GM12878 (cell line): ENCODE data around the gene TM4SF4. TPM values are rescaled to one million over a fixed set of nuclear protein-coding genes. Genes with fewer than 3 reads are reported as not detected.

Experiments
- ATAC-seq: fragments of 200-7000 bp; cut with Tn5 transposase; 3 replicates; pipeline ENCODE4 v1.9.1; 2020; ENCODE audit warnings: mild to moderate bottlenecking, moderate library complexity
- BruUV-seq: library from RNA; stranded (reverse); fragments of 400-500 nt; replicated peaks from 2 replicates; lab custom pipeline; 2021; lab: Mats Ljungman, UMichigan
- CTCF ChIA-PET: fragments of 300-600 bp; sonication (Branson Sonifier 250); formaldehyde crosslinking; extraction: SDS; loops from one replicate; lab custom pipeline; 2021; ENCODE audit warnings: inconsistent platforms; lab: Yijun Ruan, JAX
- POLR2A ChIA-PET: fragments of 350-600 bp; formaldehyde crosslinking; extraction: SDS; loops from one replicate; lab custom pipeline; 2021; ENCODE audit warnings: inconsistent platforms; lab: Charles Lee
- RAD21 ChIA-PET: fragments of 300-600 bp; sonication (Branson Sonifier 250); formaldehyde crosslinking; loops from one replicate; lab custom pipeline; 2023; ENCODE audit warnings: antibody characterized with exemption; ENCODE audit not compliant: unreplicated experiment; lab: Charles Lee
- SMC1A ChIA-PET: fragments of 300-600 bp; sonication (Branson Sonifier 250); formaldehyde crosslinking; loops from one replicate; lab custom pipeline; 2023; ENCODE audit not compliant: unreplicated experiment, uncharacterized antibody; lab: Charles Lee
- DNase-seq: peaks from one replicate; pipeline ENCODE4 v3.0.0-alpha.2; 2011; ENCODE audit warnings: low read depth, low spot score
- FAIRE-seq: peaks from 3 replicates; lab custom pipeline; 2011; peaks lifted over from hg19 to GRCh38; lab: Jason Lieb, UNC
- H2AFZ ChIP-seq: 2 replicates; pipeline ENCODE4 v1.6.0; 2011; ENCODE audit warnings: low read depth, low read length, control low read depth; ENCODE audit not compliant: control insufficient read depth
- H3K27ac ChIP-seq: 2 replicates; pipeline ENCODE4 v1.5.1; 2011; ENCODE audit warnings: control low read depth; ENCODE audit not compliant: control insufficient read depth, insufficient read depth
- H3K27me3 ChIP-seq, 2 experiments: replicated peaks in 1 of 2; 2 replicates each; pipeline versions ENCODE4 v1.6.0 to v1.6.1; 2011; ENCODE audit warnings: low read length in 1 of 2; ENCODE audit not compliant: control insufficient read depth in 2 of 2, insufficient read depth in 2 of 2
- H3K36me3 ChIP-seq, 2 experiments: 2 replicates each; pipeline ENCODE4 v1.5.1; 2011; ENCODE audit warnings: low read length in 1 of 2; ENCODE audit not compliant: control insufficient read depth in 2 of 2, insufficient read depth in 2 of 2
- H3K4me1 ChIP-seq: 2 replicates; pipeline ENCODE4 v1.6.1; 2011; ENCODE audit warnings: mild to moderate bottlenecking, low read length, moderate library complexity, mixed read lengths; ENCODE audit not compliant: control insufficient read depth, insufficient read depth
- H3K4me2 ChIP-seq: 2 replicates; pipeline ENCODE4 v1.6.0; 2011; ENCODE audit warnings: control low read depth; ENCODE audit not compliant: control insufficient read depth, insufficient read depth
- H3K4me3 ChIP-seq: fragments of 200-600 bp; sonication (generic); 2 replicates; pipeline ENCODE4 v1.5.1; 2016
- H3K79me2 ChIP-seq: 2 replicates; pipeline ENCODE4 v1.6.0; 2011; ENCODE audit warnings: low read length; ENCODE audit not compliant: control insufficient read depth, insufficient read depth
- H3K9ac ChIP-seq: 2 replicates; pipeline ENCODE4 v1.8.0; 2011; ENCODE audit warnings: low read length, control low read depth, mixed read lengths; ENCODE audit not compliant: control insufficient read depth, insufficient read depth
- H3K9me3 ChIP-seq: replicated peaks from 3 replicates; pipeline ENCODE4 v1.5.1; 2011; ENCODE audit warnings: mild to moderate bottlenecking, low read length; ENCODE audit not compliant: control insufficient read depth, insufficient read depth
- H4K20me1 ChIP-seq: 2 replicates; pipeline ENCODE4 v1.6.0; 2011; ENCODE audit not compliant: control insufficient read depth, insufficient read depth
- BACH1 ChIP-seq: fragments of 450-650 bp; IDR thresholded peaks from 2 replicates; pipeline ENCODE4 v1.6.1; 2017; ENCODE audit warnings: mild to moderate bottlenecking, borderline replicate concordance
- ETV6 ChIP-seq, 2 experiments: fragments of 450-650 bp in 1 of 2; IDR thresholded peaks in 1 of 2; conservative IDR thresholded peaks in 1 of 2; 2 replicates each; pipeline ENCODE4 v1.6.1; 2014; ENCODE audit warnings: antibody characterized with exemption in 1 of 2, borderline replicate concordance in 1 of 2, low read depth in 1 of 2, mild to moderate bottlenecking in 1 of 2, moderate library complexity in 1 of 2
- FOXM1 ChIP-seq: IDR thresholded peaks from 2 replicates; pipeline ENCODE4 v1.6.1; 2012; ENCODE audit warnings: low read depth, mild to moderate bottlenecking, inconsistent platforms, low read length, moderate library complexity
- GABPA ChIP-seq: IDR thresholded peaks from 2 replicates; pipeline ENCODE4 v1.6.1; 2014; ENCODE audit warnings: antibody characterized with exemption, low read depth, mild to moderate bottlenecking, inconsistent platforms
- HDAC6 ChIP-seq: fragments of 200-600 bp; sonication (generic); IDR thresholded peaks from one replicate; pipeline ENCODE4 v1.8.0; 2017; ENCODE audit warnings: antibody characterized with exemption; ENCODE audit not compliant: unreplicated experiment
- JUND ChIP-seq: IDR thresholded peaks from 2 replicates; pipeline ENCODE4 v1.6.1; 2012; ENCODE audit warnings: low read depth, mild to moderate bottlenecking, low read length, improper control_type of control experiment, moderate library complexity
- KAT2A ChIP-seq: conservative IDR thresholded peaks from 2 replicates; pipeline ENCODE4 v1.6.1; 2011; ENCODE audit warnings: low read depth, low read length; ENCODE audit not compliant: control insufficient read depth
- KLF5 ChIP-seq: fragments of 450-650 bp; IDR thresholded peaks from 2 replicates; pipeline ENCODE4 v1.6.1; 2014; ENCODE audit warnings: mild to moderate bottlenecking; ENCODE audit not compliant: partially characterized antibody
- NFYB ChIP-seq: IDR thresholded peaks from 2 replicates; pipeline ENCODE4 v1.6.1; 2011; ENCODE audit warnings: low read depth, mild to moderate bottlenecking, low read length, improper control_type of control experiment, moderate library complexity; ENCODE audit not compliant: insufficient read depth
- NR2C2 ChIP-seq: IDR thresholded peaks from 2 replicates; pipeline ENCODE4 v1.6.1; 2011; ENCODE audit warnings: borderline replicate concordance, low read depth; ENCODE audit not compliant: control insufficient read depth, insufficient read length
- PAX5 ChIP-seq: IDR thresholded peaks from 2 replicates; pipeline ENCODE4 v1.6.1; 2011; ENCODE audit warnings: low read depth, low read length, borderline replicate concordance
- REST ChIP-seq: IDR thresholded peaks from 2 replicates; pipeline ENCODE4 v1.6.1; 2012; ENCODE audit warnings: mild to moderate bottlenecking, low read depth, low read length
- SIX5 ChIP-seq: IDR thresholded peaks from 2 replicates; pipeline ENCODE4 v1.6.1; 2011; ENCODE audit warnings: mild to moderate bottlenecking, low read depth, low read length, moderate library complexity; ENCODE audit not compliant: severe bottlenecking
- WRNIP1 ChIP-seq: IDR thresholded peaks from 2 replicates; pipeline ENCODE4 v1.6.1; 2011; ENCODE audit warnings: low read depth, low read length, improper control_type of control experiment, borderline replicate concordance
- YY1 ChIP-seq: IDR thresholded peaks from 2 replicates; pipeline ENCODE4 v1.6.1; 2011; ENCODE audit warnings: low read depth, mild to moderate bottlenecking, low read length
- ZBTB4 ChIP-seq: fragments of 450-650 bp; formaldehyde crosslinking; IDR thresholded peaks from 2 replicates; pipeline ENCODE4 v1.4.0; 2022; ENCODE audit warnings: mild to moderate bottlenecking, moderate library complexity
- ZZZ3 ChIP-seq: IDR thresholded peaks from 2 replicates; pipeline ENCODE4 v1.6.1; 2011; ENCODE audit warnings: low read depth; ENCODE audit not compliant: control insufficient read depth, insufficient read length
- WGBS: methylation state at CpG from one replicate; pipeline ENCODE4 v1.1.6; 2016; ENCODE audit warnings: low lambda C conversion rate; ENCODE audit not compliant: insufficient replicate concordance, insufficient coverage; ENCODE audit errors: missing lambda C conversion rate; 5-methylcytosine and 5-hydroxymethylcytosine counted together
- in situ Hi-C: fragments of 300-500 bp; cut with MboI; formaldehyde crosslinking; loops from 9 replicates; pipeline ENCODE4 v1.14.3; 2018; ENCODE audit warnings: mixed read lengths
- intact Hi-C: fragments of 100-400 bp; cut with micrococcal nuclease; formaldehyde crosslinking; loops from one replicate; pipeline ENCODE4 v1.14.2; 2022; ENCODE audit not compliant: unreplicated experiment
- polyA plus RNA-seq, 11 experiments: library from polyadenylated mRNA; depleted of rRNA in 4 of 11; unstranded in 6 of 11; stranded (reverse) in 5 of 11; fragments of >200 nt; fragmentation: Nextera tagmentation in 4 of 11; fragmentation: Illumina TruSeq in 1 of 11; extraction: Ambion mirVana in 4 of 11; extraction: Trizol in 1 of 11; gene quantifications; 1 replicate in 1 of 11; 2 replicates in 10 of 11; pipeline versions ENCODE4 v1.2.1 to v1.2.3, GENCODE V29; 2011 to 2016; ENCODE audit warnings: inconsistent platforms in 2 of 11, missing spikeins in 2 of 11, low read depth in 1 of 11
- total RNA-seq, 4 experiments: library from RNA; depleted of rRNA in 3 of 4; stranded (reverse); fragments of >200 nt in 3 of 4; fragmentation: Illumina TruSeq in 1 of 4; extraction: Trizol in 1 of 4; gene quantifications; 2 replicates each; pipeline versions ENCODE4 v1.2.1 to v1.2.3, GENCODE V29; 2013 to 2021

TM4SF4 gene
- total and polyA plus RNA-seq, 10 of the 15 experiments (the other 5 are each of a cell fraction or from before 2014, with no cell fraction given): 0.06 to 1.3 TPM; not detected in 8

GRCh38 chr3:149509526-149509925 lies 35.0 kb downstream of the TM4SF4 start:
- Histone ChIP-seq H3K79me2 (no peaks in the 10 kb centered on the region), H3K9ac (no peak overlapping the region), H3K4me2 (no peak overlapping the region), H3K27ac (no peak overlapping the region), H2AFZ (no peak overlapping the region), H3K27me3 (no peaks in the 10 kb centered on the region), H4K20me1 (no peaks in the 10 kb centered on the region), H3K4me1 (no peaks in the 10 kb centered on the region; the same call in 1 of the 2 replicates), H3K36me3 (no peaks in the 10 kb centered on the region), H3K4me3 (no peak overlapping the region), H3K9me3 (no peaks in the 10 kb centered on the region)
- 79% methylated on average over 3 of the region's 3 CpGs for WGBS
- intact Hi-C loops: no loop called here
- DNase-seq (no peak), ATAC-seq (no peak), FAIRE-seq (no peak)
- SMC1A ChIA-PET: interaction anchor here (0.7 to 7.2 kb wide), 8 partner anchors 59 to 299 kb away, joined by 3 to 86 read pairs (median 4); no protein-coding TSS in a partner anchor
- CTCF ChIA-PET: interaction anchor here (0.8 to 11.4 kb wide), 13 partner anchors 12 to 675 kb away, joined by 3 to 222 read pairs (median 5); partner anchors contain the start of gene WWTR1
- no TSS peak for BruUV-seq
- RAD21 ChIA-PET: interaction anchor here (1.5 to 3.4 kb wide), 3 partner anchors 59 to 272 kb away, joined by 4 to 10 read pairs (median 8); no protein-coding TSS in a partner anchor
- in situ Hi-C loops: loop anchor here (5.0 to 25.0 kb wide), 2 partner anchors 263 to 678 kb away; no protein-coding TSS in a partner anchor
- POLR2A ChIA-PET: interaction anchor here (0.6 kb wide), 1 partner anchor 168 kb away, joined by 3 read pairs; no protein-coding TSS in a partner anchor
- TF ChIP-seq SIX5 (no peak), ZZZ3 (no peak), ETV6 (conservative IDR thresholded peaks at IDR 0.05 in 1 of 2, IDR thresholded peaks at IDR 0.05 in 1 of 2; ENCODE audit: borderline replicate concordance in 1 of 2, low read depth in 1 of 2) (no peak), NR2C2 (no peak), HDAC6 (no peak), PAX5 (no peak), KAT2A (no peak), BACH1 (no peak), ZBTB4 (CRISPR knock-in tag) (no peak), KLF5 (no peak), GABPA (no peak), YY1 (no peak), FOXM1 (no peak), WRNIP1 (no peak), JUND (no peak), NFYB (no peak), REST (no peak)
